Astrocyte (in vitro differentiated cells and primary cell): ENCODE data around the gene CHPT1. TPM values are rescaled to one million over a fixed set of nuclear protein-coding genes. Genes with fewer than 3 reads are reported as not detected.
"Not testable (repeated sequence)": the region's sequence is repeated elsewhere in the genome, so short reads cannot be mapped to it uniquely, and the experiment has no call there.

Experiments used
- DNase-seq: peaks from one replicate; pipeline ENCODE4 v3.0.0-alpha.2; 2010; ENCODE audit warnings: low read depth
- FAIRE-seq: peaks from 2 replicates; lab custom pipeline; 2011; peaks lifted over from hg19 to GRCh38; lab: Jason Lieb, UNC
- H2AFZ ChIP-seq: 2 replicates; pipeline ENCODE4 v1.6.0; 2012; ENCODE audit warnings: low read depth, low read length, inconsistent platforms
- H3K27ac ChIP-seq: 2 replicates; pipeline ENCODE4 v1.5.1; 2011; ENCODE audit warnings: low read depth, low read length, inconsistent platforms
- H3K27me3 ChIP-seq: 2 replicates; pipeline ENCODE4 v1.6.0; 2011; ENCODE audit warnings: low read length, inconsistent platforms; ENCODE audit not compliant: insufficient read depth
- H3K36me3 ChIP-seq: 2 replicates; pipeline ENCODE4 v1.5.1; 2011; ENCODE audit warnings: low read length, inconsistent platforms; ENCODE audit not compliant: insufficient read depth
- H3K4me1 ChIP-seq: 2 replicates; pipeline ENCODE4 v1.5.1; 2011; ENCODE audit warnings: low read length, inconsistent platforms; ENCODE audit not compliant: insufficient read depth
- H3K4me2 ChIP-seq: 2 replicates; pipeline ENCODE4 v1.6.0; 2012; ENCODE audit warnings: low read length, inconsistent platforms
- H3K4me3 ChIP-seq: 2 replicates; pipeline ENCODE4 v1.5.1; 2011; ENCODE audit warnings: low read depth, mild to moderate bottlenecking, low read length, inconsistent platforms; ENCODE audit not compliant: insufficient read depth
- H3K79me2 ChIP-seq: 2 replicates; pipeline ENCODE4 v1.6.0; 2012; ENCODE audit warnings: mild to moderate bottlenecking, low read length, inconsistent platforms; ENCODE audit not compliant: insufficient read depth
- H3K9ac ChIP-seq: 2 replicates; pipeline ENCODE4 v1.6.0; 2012; ENCODE audit warnings: mild to moderate bottlenecking, low read length, inconsistent platforms
- H3K9me3 ChIP-seq: 2 replicates; pipeline ENCODE4 v1.5.1; 2012; ENCODE audit warnings: low read depth, mild to moderate bottlenecking, low read length, inconsistent platforms; ENCODE audit not compliant: insufficient read depth
- H4K20me1 ChIP-seq: 2 replicates; pipeline ENCODE4 v1.6.0; 2012; ENCODE audit warnings: low read length, inconsistent platforms; ENCODE audit not compliant: insufficient read depth
- H3K27ac Mint-ChIP-seq: one replicate; pipeline ENCODE4 v1.8.0; 2021; ENCODE audit warnings: mild to moderate bottlenecking, mixed read lengths; ENCODE audit not compliant: unreplicated experiment
- H3K27me3 Mint-ChIP-seq: one replicate; pipeline ENCODE4 v1.8.0; 2021; ENCODE audit warnings: low read depth, mixed read lengths; ENCODE audit not compliant: unreplicated experiment
- H3K36me3 Mint-ChIP-seq: one replicate; pipeline ENCODE4 v1.8.0; 2021; ENCODE audit warnings: low read depth, mixed read lengths; ENCODE audit not compliant: unreplicated experiment
- H3K4me1 Mint-ChIP-seq: one replicate; pipeline ENCODE4 v1.8.0; 2021; ENCODE audit warnings: low read depth, mixed read lengths; ENCODE audit not compliant: unreplicated experiment
- H3K4me3 Mint-ChIP-seq: one replicate; pipeline ENCODE4 v1.8.0; 2021; ENCODE audit warnings: mild to moderate bottlenecking, moderate library complexity, mixed read lengths; ENCODE audit not compliant: unreplicated experiment
- H3K9me3 Mint-ChIP-seq: one replicate; pipeline ENCODE4 v1.8.0; 2021; ENCODE audit warnings: mild to moderate bottlenecking, mixed read lengths; ENCODE audit not compliant: unreplicated experiment
- EZH2 ChIP-seq: IDR thresholded peaks from 2 replicates; pipeline ENCODE4 v1.6.1; 2012; ENCODE audit warnings: mild to moderate bottlenecking, low read length, inconsistent platforms; ENCODE audit not compliant: insufficient read depth
- total RNA-seq: library from RNA; stranded (reverse); gene quantifications from 2 replicates; pipeline ENCODE4 v1.2.1, GENCODE V29; 2021
- TF ChIP-seq, protein P1 (sequence below): IDR thresholded peaks from 2 replicates; pipeline ENCODE4 v1.5.1; 2011; ENCODE audit warnings: low read depth, mild to moderate bottlenecking, inconsistent platforms, low read length, moderate library complexity; ENCODE audit not compliant: insufficient read depth

Gene CHPT1
- total RNA-seq, 1 donor from 2014 or later: 22.2 TPM

DNA sequence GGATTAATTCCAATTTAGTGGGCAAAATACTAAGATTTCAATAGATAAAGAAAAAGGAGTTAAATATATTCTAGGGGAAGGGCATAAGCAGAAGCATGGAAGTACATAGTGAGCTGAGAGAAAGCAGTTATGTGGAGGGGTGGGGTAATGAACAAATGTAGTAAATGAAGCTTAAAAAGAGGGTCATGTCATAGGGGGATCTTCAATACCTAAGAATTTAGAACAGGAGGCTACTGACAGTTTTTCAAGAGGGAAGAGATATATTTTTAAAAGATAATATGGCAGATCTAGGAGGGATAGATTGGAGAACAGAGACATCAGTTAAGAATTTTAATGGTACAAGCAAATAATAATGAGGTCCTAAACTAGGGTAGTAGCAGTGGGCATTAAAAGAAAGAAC, 32.4 kb downstream of the CHPT1 start:
- Histone ChIP-seq H3K27ac (no peak overlapping the region), H3K79me2 (no peaks in the 10 kb centered on the region), H3K9me3 (no peaks in the 10 kb centered on the region), H3K27me3 (no peaks in the 10 kb centered on the region), H3K9ac (no peak overlapping the region), H2AFZ (no peak overlapping the region), H4K20me1 (no peaks in the 10 kb centered on the region), H3K4me3 (no peak overlapping the region), H3K4me2 (no peak overlapping the region), H3K36me3 (no peaks in the 10 kb centered on the region), H3K4me1 (no peaks in the 10 kb centered on the region)
- Mint-ChIP-seq H3K9me3 (no peaks in the 10 kb centered on the region), H3K27me3 (no peaks in the 10 kb centered on the region), H3K4me1 (no peaks in the 10 kb centered on the region), H3K4me3 (no peak overlapping the region), H3K27ac (no peak overlapping the region), H3K36me3 (no peaks in the 10 kb centered on the region)
- TF ChIP-seq, protein P1, sequence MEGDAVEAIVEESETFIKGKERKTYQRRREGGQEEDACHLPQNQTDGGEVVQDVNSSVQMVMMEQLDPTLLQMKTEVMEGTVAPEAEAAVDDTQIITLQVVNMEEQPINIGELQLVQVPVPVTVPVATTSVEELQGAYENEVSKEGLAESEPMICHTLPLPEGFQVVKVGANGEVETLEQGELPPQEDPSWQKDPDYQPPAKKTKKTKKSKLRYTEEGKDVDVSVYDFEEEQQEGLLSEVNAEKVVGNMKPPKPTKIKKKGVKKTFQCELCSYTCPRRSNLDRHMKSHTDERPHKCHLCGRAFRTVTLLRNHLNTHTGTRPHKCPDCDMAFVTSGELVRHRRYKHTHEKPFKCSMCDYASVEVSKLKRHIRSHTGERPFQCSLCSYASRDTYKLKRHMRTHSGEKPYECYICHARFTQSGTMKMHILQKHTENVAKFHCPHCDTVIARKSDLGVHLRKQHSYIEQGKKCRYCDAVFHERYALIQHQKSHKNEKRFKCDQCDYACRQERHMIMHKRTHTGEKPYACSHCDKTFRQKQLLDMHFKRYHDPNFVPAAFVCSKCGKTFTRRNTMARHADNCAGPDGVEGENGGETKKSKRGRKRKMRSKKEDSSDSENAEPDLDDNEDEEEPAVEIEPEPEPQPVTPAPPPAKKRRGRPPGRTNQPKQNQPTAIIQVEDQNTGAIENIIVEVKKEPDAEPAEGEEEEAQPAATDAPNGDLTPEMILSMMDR: no peak
- no peak for TF ChIP-seq EZH2
- DNase-seq: no peak
- FAIRE-seq: no peak

DNA sequence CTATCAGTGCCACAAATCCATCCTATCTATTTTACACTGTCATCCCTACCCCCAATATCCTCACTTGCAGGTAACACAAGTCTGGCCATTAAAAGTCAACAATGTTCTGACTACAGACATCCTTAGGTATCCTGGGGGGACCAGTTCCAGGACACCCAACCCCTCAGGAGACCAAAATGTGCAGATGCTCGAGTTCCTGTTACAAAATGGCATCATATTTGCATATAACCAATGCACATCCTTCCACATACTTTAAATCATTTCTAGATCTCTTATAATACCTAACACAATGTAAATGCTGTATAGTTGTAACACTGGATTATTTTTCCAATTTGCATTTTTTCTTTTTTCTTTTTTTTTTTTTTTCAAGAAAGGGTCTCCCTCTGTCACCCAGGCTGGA, 34.9 kb downstream of the CHPT1 start:
- H3K27me3 ChIP-seq: no peaks in the 10 kb centered on the region
- no peak overlapping the region for H3K4me3 ChIP-seq
- Mint-ChIP-seq H3K27ac (no peak overlapping the region), H3K4me3 (no peak overlapping the region), H3K27me3 (no peaks in the 10 kb centered on the region), H3K9me3 (no peaks in the 10 kb centered on the region), H3K4me1 (no peaks in the 10 kb centered on the region), H3K36me3 (no peaks in the 10 kb centered on the region)
- H3K79me2 ChIP-seq: no peaks in the 10 kb centered on the region
- H3K27ac ChIP-seq: no peak overlapping the region
- H3K4me2 ChIP-seq: no peak overlapping the region
- H3K4me1 ChIP-seq: no peaks in the 10 kb centered on the region
- H3K9ac ChIP-seq: no peak overlapping the region
- DNase-seq (no peak), FAIRE-seq (no peak)
- H3K9me3 ChIP-seq: no peaks in the 10 kb centered on the region
- H2AFZ ChIP-seq: no peak overlapping the region
- no peaks in the 10 kb centered on the region for H4K20me1 ChIP-seq
- TF ChIP-seq, protein P1: no peak
- TF ChIP-seq EZH2: no peak
- no peaks in the 10 kb centered on the region for H3K36me3 ChIP-seq

DNA sequence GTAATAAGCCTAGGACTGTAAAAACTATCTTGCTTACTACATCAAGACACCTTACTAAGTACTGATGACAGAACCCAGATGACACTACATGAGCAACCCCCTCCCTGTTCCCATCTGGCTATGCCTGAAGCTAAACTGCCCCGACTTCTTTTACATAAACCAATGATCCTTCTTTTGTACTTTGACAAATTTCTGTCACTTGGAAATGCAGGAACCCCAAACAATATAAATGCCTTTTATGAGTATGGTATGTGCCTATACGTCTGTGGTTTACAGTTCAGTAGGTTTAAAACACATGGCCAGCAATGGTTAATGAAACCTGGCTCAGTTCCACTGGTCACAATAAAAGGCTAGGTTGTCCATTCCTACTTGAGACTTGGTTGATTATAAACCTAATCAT, 35.7 kb downstream of the CHPT1 start:
- DNase-seq (no peak), FAIRE-seq (no peak)
- Histone ChIP-seq H4K20me1 (no peaks in the 10 kb centered on the region), H3K4me3 (no peak overlapping the region), H3K27me3 (no peaks in the 10 kb centered on the region), H3K9me3 (no peaks in the 10 kb centered on the region), H3K27ac (no peak overlapping the region), H3K36me3 (no peaks in the 10 kb centered on the region), H3K9ac (no peak overlapping the region), H2AFZ (no peak overlapping the region), H3K4me1 (no peaks in the 10 kb centered on the region), H3K79me2 (no peaks in the 10 kb centered on the region), H3K4me2 (no peak overlapping the region)
- H3K27ac Mint-ChIP-seq: no peak overlapping the region
- TF ChIP-seq, protein P1: no peak
- no peak for TF ChIP-seq EZH2
- H3K36me3 Mint-ChIP-seq: no peaks in the 10 kb centered on the region
- no peak overlapping the region for H3K4me3 Mint-ChIP-seq
- no peaks in the 10 kb centered on the region for H3K4me1 Mint-ChIP-seq
- no peaks in the 10 kb centered on the region for H3K9me3 Mint-ChIP-seq
- H3K27me3 Mint-ChIP-seq: no peaks in the 10 kb centered on the region

DNA sequence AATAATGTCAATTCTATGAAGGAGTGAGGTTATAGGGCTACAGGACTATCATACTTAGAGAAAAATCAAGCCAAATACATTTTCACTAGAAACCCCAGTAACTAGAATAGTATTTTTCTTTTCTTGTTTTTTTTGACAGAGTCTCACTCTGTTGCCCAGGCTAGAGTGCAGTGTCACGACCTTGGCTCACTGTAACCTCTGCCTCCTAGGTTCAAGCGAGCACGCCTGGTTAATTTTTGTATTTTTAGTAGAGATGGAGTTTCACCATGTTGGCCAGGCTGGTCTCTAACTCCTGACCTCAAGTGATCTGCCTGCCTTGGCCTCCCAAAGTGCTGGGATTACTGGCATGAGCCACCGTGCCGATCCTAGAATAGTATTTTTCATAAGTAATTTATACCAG, 37.0 kb downstream of the CHPT1 start:
- not testable (repeated sequence) for H3K27ac ChIP-seq, H3K9ac ChIP-seq, DNase-seq, H3K9me3 Mint-ChIP-seq, H3K36me3 ChIP-seq, H3K79me2 ChIP-seq, H3K27ac Mint-ChIP-seq, H3K4me1 ChIP-seq, H3K4me1 Mint-ChIP-seq, H2AFZ ChIP-seq, H3K9me3 ChIP-seq, H3K36me3 Mint-ChIP-seq, H3K4me3 ChIP-seq, H3K27me3 ChIP-seq, FAIRE-seq, H3K4me2 ChIP-seq, H3K27me3 Mint-ChIP-seq, H4K20me1 ChIP-seq, H3K4me3 Mint-ChIP-seq
